MM.1S (cell line): ENCODE results near the gene EDC3.

ENCODE experiments used
- DNase-seq: peaks from one replicate; pipeline ENCODE4 v3.0.0-alpha.2; 2015
- H2AFZ ChIP-seq: fragments of 300-600 bp; sonication (generic); 2 replicates; pipeline ENCODE4 v1.6.0; 2016; ENCODE audit warnings: antibody characterized with exemption, low read length
- H3F3A ChIP-seq: fragments of 300-600 bp; sonication (generic); 2 replicates; pipeline ENCODE4 v1.6.1; 2016; ENCODE audit warnings: mild to moderate bottlenecking, antibody characterized with exemption, low read length, moderate library complexity, mixed read lengths; ENCODE audit not compliant: insufficient read depth
- H3K27ac ChIP-seq: fragments of 300-600 bp; sonication (generic); 2 replicates; pipeline ENCODE4 v1.5.1; 2016; ENCODE audit warnings: mild to moderate bottlenecking, low read length
- H3K27me3 ChIP-seq: fragments of 300-600 bp; sonication (generic); replicated peaks from 2 replicates; pipeline ENCODE4 v1.6.0; 2016; ENCODE audit warnings: low read length; ENCODE audit not compliant: insufficient read depth
- H3K36me3 ChIP-seq: fragments of 300-600 bp; sonication (generic); replicated peaks from 2 replicates; pipeline ENCODE4 v1.6.1; 2016; ENCODE audit warnings: mild to moderate bottlenecking, low read length, mixed read lengths; ENCODE audit not compliant: insufficient read depth
- H3K4me1 ChIP-seq: fragments of 300-600 bp; sonication (generic); 2 replicates; pipeline ENCODE4 v1.6.1; 2016; ENCODE audit warnings: low read length, mixed read lengths
- H3K4me2 ChIP-seq: fragments of 300-600 bp; sonication (generic); 2 replicates; pipeline ENCODE4 v1.6.0; 2016; ENCODE audit warnings: low read depth, low read length
- H3K4me3 ChIP-seq: fragments of 300-600 bp; sonication (generic); 2 replicates; pipeline ENCODE4 v1.5.1; 2016; ENCODE audit warnings: low read length, mixed read lengths
- H3K79me2 ChIP-seq: fragments of 300-600 bp; sonication (generic); 2 replicates; pipeline ENCODE4 v1.6.1; 2016; ENCODE audit warnings: mixed run types, low read length, mixed read lengths
- H3K9ac ChIP-seq: fragments of 300-600 bp; sonication (generic); 2 replicates; pipeline ENCODE4 v1.6.1; 2016; ENCODE audit warnings: low read length, mixed read lengths
- H3K9me2 ChIP-seq: fragments of 300-600 bp; sonication (generic); replicated peaks from 2 replicates; pipeline ENCODE4 v1.6.1; 2016; ENCODE audit warnings: mild to moderate bottlenecking, low read length, mixed read lengths; ENCODE audit not compliant: insufficient read depth
- H3K9me3 ChIP-seq: fragments of 300-600 bp; sonication (generic); replicated peaks from 2 replicates; pipeline ENCODE4 v1.6.1; 2016; ENCODE audit warnings: mild to moderate bottlenecking, low read length, mixed read lengths; ENCODE audit not compliant: insufficient read depth
- H4K20me1 ChIP-seq: fragments of 300-600 bp; sonication (generic); 2 replicates; pipeline ENCODE4 v1.6.1; 2016; ENCODE audit warnings: mild to moderate bottlenecking, low read length, moderate library complexity, mixed read lengths; ENCODE audit not compliant: insufficient read depth
- CTCF ChIP-seq: fragments of 300-600 bp; sonication (generic); IDR thresholded peaks from 2 replicates; pipeline ENCODE4 v1.5.1; 2016; ENCODE audit warnings: antibody characterized with exemption, low read length, mixed read lengths
- EZH2 ChIP-seq: fragments of 300-600 bp; sonication (generic); optimal IDR thresholded peaks from 2 replicates; pipeline ENCODE3; 2017; ENCODE audit warnings: low read depth, mild to moderate bottlenecking, antibody characterized with exemption, low read length, mixed read lengths
- EZH2phosphoT487 ChIP-seq: fragments of 300-600 bp; sonication (generic); IDR thresholded peaks from 2 replicates; pipeline ENCODE4 v1.6.1; 2018; ENCODE audit warnings: antibody characterized with exemption, low read length

EDC3 gene

GRCh38 chr15:74592222-74592621 lies 103.6 kb downstream of the EDC3 start:
- peaks cover 8% of the 10 kb centered on the region for H3K36me3 ChIP-seq
- H3K9me2 ChIP-seq: no peaks in the 10 kb centered on the region
- H3K4me1 ChIP-seq: no peaks in the 10 kb centered on the region
- H4K20me1 ChIP-seq: no peaks in the 10 kb centered on the region
- TF ChIP-seq CTCF (no peak), EZH2 (no peak), EZH2phosphoT487 (no peak)
- H3K79me2 ChIP-seq: peaks cover 44% of the 10 kb centered on the region
- no peak overlapping the region for H3K9ac ChIP-seq
- peaks cover 6% of the 10 kb centered on the region; the same call in 1 of the 2 replicates for H3F3A ChIP-seq
- no peak overlapping the region for H3K4me2 ChIP-seq
- no peak overlapping the region for H2AFZ ChIP-seq
- no peak overlapping the region for H3K27ac ChIP-seq
- DNase-seq: no peak
- H3K9me3 ChIP-seq: no peaks in the 10 kb centered on the region
- no peaks in the 10 kb centered on the region for H3K27me3 ChIP-seq
- no peak overlapping the region for H3K4me3 ChIP-seq

- Histone ChIP-seq H4K20me1 (no peaks in the 10 kb centered on the region), H3K27me3 (no peaks in the 10 kb centered on the region), H3F3A (peaks cover 4% of the 10 kb centered on the region; the same call in 1 of the 2 replicates), H3K79me2 (peaks cover 66% of the 10 kb centered on the region), H2AFZ (no peak overlapping the region), H3K9me3 (no peaks in the 10 kb centered on the region), H3K36me3 (peaks cover 13% of the 10 kb centered on the region), H3K4me2 (no peak overlapping the region), H3K27ac (no peak overlapping the region), H3K9ac (no peak overlapping the region), H3K4me1 (no peaks in the 10 kb centered on the region), H3K9me2 (no peaks in the 10 kb centered on the region), H3K4me3 (no peak overlapping the region)
- TF ChIP-seq CTCF: no peak
- no peak for TF ChIP-seq EZH2
- no peak for TF ChIP-seq EZH2phosphoT487
- DNase-seq: no peak
Measured at GRCh38 chr15:74589826-74590225, 106.0 kb downstream of the EDC3 start.

GRCh38 chr15:74585857-74586256 lies 110.0 kb downstream of the EDC3 start:
- Histone ChIP-seq H3K4me3 (no peak overlapping the region), H3K36me3 (peaks cover 13% of the 10 kb centered on the region), H3K4me2 (no peak overlapping the region), H3K79me2 (peaks cover 86% of the 10 kb centered on the region), H2AFZ (no peak overlapping the region), H3F3A (no peaks in the 10 kb centered on the region), H3K9ac (no peak overlapping the region), H3K4me1 (no peaks in the 10 kb centered on the region), H3K27me3 (no peaks in the 10 kb centered on the region), H3K27ac (no peak overlapping the region), H3K9me2 (no peaks in the 10 kb centered on the region), H4K20me1 (no peaks in the 10 kb centered on the region), H3K9me3 (no peaks in the 10 kb centered on the region)
- no peak for DNase-seq
- TF ChIP-seq CTCF: no peak
- TF ChIP-seq EZH2: no peak
- no peak for TF ChIP-seq EZH2phosphoT487
